ENCODE measurements around the gene HADHA.

HADHA gene

GRCh38 chr2:26196683-26197418 lies 47.6 kb downstream of the HADHA start:
- H3K36me3 ChIP-seq (replicated peaks), result peaks cover 67% of the 10 kb centered on the region
- in situ Hi-C loops (cut with HindIII; ENCODE audit: low pct_ligation_motif_present, low sequenced_read_pairs), result no loop called here
- no peak overlapping the region for H3K27ac ChIP-seq
- H3K27me3 ChIP-seq (replicated peaks), result no peaks in the 10 kb centered on the region
- TF ChIP-seq CTCF (IDR thresholded peaks at IDR 0.05; ENCODE audit: low read depth, low read length, missing control alignments), result no peak
- DNase-seq, result no peak
- no peak overlapping the region for H3K4me3 ChIP-seq (ENCODE audit: low read depth, low read length)

DNA sequence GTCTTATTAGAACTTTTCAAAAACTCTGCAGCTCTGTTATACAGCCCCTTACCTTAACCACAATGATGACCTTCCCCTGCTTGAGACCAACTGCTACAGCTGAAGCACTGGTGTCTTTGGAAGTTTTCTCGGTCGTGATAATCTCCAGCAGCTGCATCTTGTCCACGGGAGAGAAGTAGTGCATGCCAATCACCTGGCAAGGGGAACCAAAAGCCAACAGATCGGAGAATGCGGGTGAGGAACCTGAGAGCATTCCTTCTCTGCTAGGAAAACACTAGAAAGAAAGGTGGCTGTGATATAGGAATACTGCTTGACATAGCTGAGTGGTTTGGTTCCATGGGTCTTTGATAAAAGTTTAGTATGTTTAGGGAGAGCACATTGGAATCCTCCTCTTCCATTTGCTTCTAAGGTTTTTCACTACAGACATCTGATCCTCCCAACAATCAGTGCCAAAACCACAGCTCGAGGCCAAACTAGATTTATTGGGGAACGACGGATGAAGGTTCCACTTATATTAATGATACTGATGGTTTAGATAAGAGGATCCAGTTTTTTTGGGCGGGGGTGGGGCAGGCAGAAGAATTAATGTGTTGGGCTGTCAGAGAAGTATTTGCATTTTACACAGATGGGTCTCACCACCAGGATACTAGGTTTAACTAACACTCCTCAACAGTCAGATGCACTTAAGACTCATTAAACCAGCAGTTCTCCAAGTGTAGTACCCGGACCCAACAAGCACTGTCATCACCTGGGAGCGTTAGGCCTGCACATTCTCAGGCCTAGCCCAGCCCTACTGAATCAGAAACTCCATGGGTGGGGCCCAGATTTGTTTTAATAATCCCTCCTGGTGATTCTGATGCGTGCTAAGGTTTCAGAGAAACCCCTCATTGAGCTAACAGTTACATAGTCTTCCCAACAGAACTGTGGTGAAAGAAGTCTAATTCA lies 49.1 kb downstream of the HADHA start:
- Histone ChIP-seq H3K27me3 (replicated peaks) (no peaks in the 10 kb centered on the region), H3K4me3 (ENCODE audit: low read depth, low read length) (no peak overlapping the region), H3K27ac (no peak overlapping the region), H3K36me3 (replicated peaks) (peaks cover 63% of the 10 kb centered on the region)
- TF ChIP-seq CTCF (IDR thresholded peaks at IDR 0.05; ENCODE audit: low read depth, low read length, missing control alignments), result no peak
- in situ Hi-C loops (cut with HindIII; ENCODE audit: low pct_ligation_motif_present, low sequenced_read_pairs), result no loop called here
- DNase-seq, result no peak

- Histone ChIP-seq H3K27me3 (replicated peaks) (no peaks in the 10 kb centered on the region), H3K36me3 (replicated peaks) (peaks cover 50% of the 10 kb centered on the region), H3K4me3 (ENCODE audit: low read depth, low read length) (no peak overlapping the region), H3K27ac (no peak overlapping the region)
- no peak for DNase-seq
- in situ Hi-C loops (cut with HindIII; ENCODE audit: low pct_ligation_motif_present, low sequenced_read_pairs), result no loop called here
- no peak for TF ChIP-seq CTCF (IDR thresholded peaks at IDR 0.05; ENCODE audit: low read depth, low read length, missing control alignments)
These were observed 50.7 kb downstream of the HADHA start for GRCh38 chr2:26193578-26194231.

- Histone ChIP-seq H3K36me3 (replicated peaks) (peaks cover 34% of the 10 kb centered on the region), H3K27me3 (replicated peaks) (no peaks in the 10 kb centered on the region), H3K27ac (no peak overlapping the region), H3K4me3 (ENCODE audit: low read depth, low read length) (no peak overlapping the region)
- no peak for TF ChIP-seq CTCF (IDR thresholded peaks at IDR 0.05; ENCODE audit: low read depth, low read length, missing control alignments)
- in situ Hi-C loops (cut with HindIII; ENCODE audit: low pct_ligation_motif_present, low sequenced_read_pairs), result no loop called here
- DNase-seq, result no peak
These were observed 52.9 kb downstream of the HADHA start for GRCh38 chr2:26191316-26192159.

DNA sequence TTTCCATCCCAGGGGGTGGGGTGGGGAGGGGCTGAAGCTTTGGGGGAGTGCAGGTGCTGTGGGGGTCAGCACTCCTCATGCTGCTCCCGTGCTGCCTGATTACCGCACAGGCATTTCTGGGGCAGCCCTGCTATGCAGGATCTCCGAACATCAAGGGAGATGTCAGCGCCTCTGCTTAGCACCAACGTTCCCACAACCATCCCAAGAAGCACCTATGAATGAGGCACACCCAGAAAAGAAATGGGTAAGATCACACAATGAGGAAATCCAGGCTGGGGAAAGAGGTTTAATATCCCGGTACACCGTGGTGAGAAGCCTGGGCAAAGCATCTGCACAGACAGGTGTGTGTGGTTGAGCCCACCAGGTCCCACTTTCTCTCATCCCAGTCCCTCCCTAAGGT lies 54.1 kb downstream of the HADHA start:
- peaks cover 23% of the 10 kb centered on the region for H3K36me3 ChIP-seq (replicated peaks)
- TF ChIP-seq CTCF (IDR thresholded peaks at IDR 0.05; ENCODE audit: low read depth, low read length, missing control alignments), result no peak
- in situ Hi-C loops (cut with HindIII; ENCODE audit: low pct_ligation_motif_present, low sequenced_read_pairs), result no loop called here

More for the DNA sequence above, 54.1 kb downstream of the HADHA start:
- Histone ChIP-seq H3K4me3 (ENCODE audit: low read depth, low read length) (no peak overlapping the region), H3K27ac (no peak overlapping the region), H3K27me3 (replicated peaks) (no peaks in the 10 kb centered on the region)
- no peak for DNase-seq
